Measurements from ENCODE around the gene PLEKHO2.

Gene PLEKHO2

GRCh38 chr15:64824929-64825430, 16.7 kb upstream of the PLEKHO2 start:
- Mint-ChIP-seq H3K27ac (no peak overlapping the region), H3K27me3 (ENCODE audit: low read depth, poor library complexity) (peaks cover 3% of the 10 kb centered on the region), H3K9me3 (no peaks in the 10 kb centered on the region), H3K36me3 (ENCODE audit: low read depth) (peaks cover 21% of the 10 kb centered on the region), H3K4me1 (peaks cover 40% of the 10 kb centered on the region), H3K4me3 (peak overlapping the region; percentile 94)
- no peak for DNase-seq
- no peak for TF ChIP-seq CTCF (IDR thresholded peaks at IDR 0.05)

- H3K36me3 Mint-ChIP-seq (ENCODE audit: low read depth) = peaks cover 20% of the 10 kb centered on the region
- H3K9me3 Mint-ChIP-seq = no peaks in the 10 kb centered on the region
- peaks cover 42% of the 10 kb centered on the region for H3K4me1 Mint-ChIP-seq
- peak; percentile 87 for DNase-seq
- H3K27ac Mint-ChIP-seq = peak within 1 kb of the TSS; percentile 92
- H3K4me3 Mint-ChIP-seq = peak within 1 kb of the TSS; percentile 94
- peaks cover 3% of the 10 kb centered on the region for H3K27me3 Mint-ChIP-seq (ENCODE audit: low read depth, poor library complexity)
- no peak for TF ChIP-seq CTCF (IDR thresholded peaks at IDR 0.05)
Observed at GRCh38 chr15:64825431-64826294, 16.1 kb upstream of the PLEKHO2 start, which contains the start of gene PIF1. TSS of gene PIF1 (minus strand) at chr15:64825647. CDS start at chr15:64824335, 1,312 bp downstream.

GRCh38 chr15:64828985-64829384, 12.7 kb upstream of the PLEKHO2 start:
- Mint-ChIP-seq H3K4me1 (peaks cover 32% of the 10 kb centered on the region), H3K9me3 (no peaks in the 10 kb centered on the region), H3K4me3 (no peak overlapping the region), H3K27ac (no peak overlapping the region), H3K36me3 (ENCODE audit: low read depth) (no peaks in the 10 kb centered on the region), H3K27me3 (ENCODE audit: low read depth, poor library complexity) (peaks cover 3% of the 10 kb centered on the region)
- DNase-seq = no peak
- no peak for TF ChIP-seq CTCF (IDR thresholded peaks at IDR 0.05)

- DNase-seq = no peak
- no peak overlapping the region for H3K27ac Mint-ChIP-seq
- H3K4me3 Mint-ChIP-seq = no peak overlapping the region
- TF ChIP-seq CTCF (IDR thresholded peaks at IDR 0.05) = no peak
- H3K4me1 Mint-ChIP-seq = peaks cover 20% of the 10 kb centered on the region
- peaks cover 3% of the 10 kb centered on the region for H3K27me3 Mint-ChIP-seq (ENCODE audit: low read depth, poor library complexity)
- H3K36me3 Mint-ChIP-seq (ENCODE audit: low read depth) = peaks cover 9% of the 10 kb centered on the region
- peaks cover 8% of the 10 kb centered on the region for H3K9me3 Mint-ChIP-seq
Observed at GRCh38 chr15:64833690-64834089, 8.0 kb upstream of the PLEKHO2 start.

- peaks cover 11% of the 10 kb centered on the region for H3K27me3 Mint-ChIP-seq (ENCODE audit: low read depth, poor library complexity)
- H3K27ac Mint-ChIP-seq = no peak overlapping the region
- peak overlapping the region; percentile 9 for H3K4me3 Mint-ChIP-seq
- H3K4me1 Mint-ChIP-seq = peaks cover 34% of the 10 kb centered on the region
- TF ChIP-seq CTCF (IDR thresholded peaks at IDR 0.05) = peak; percentile 8
- peaks cover 8% of the 10 kb centered on the region for H3K9me3 Mint-ChIP-seq
- DNase-seq = no peak
- H3K36me3 Mint-ChIP-seq (ENCODE audit: low read depth) = peaks cover 9% of the 10 kb centered on the region
Observed at GRCh38 chr15:64836023-64836536, 5.6 kb upstream of the PLEKHO2 start.

Data from nephron progenitor cell (in vitro differentiated cells).